ENCODE results near the gene NUP62.

The NUP62 gene

GRCh38 chr19:49924004-49924880, 5.1 kb downstream of the NUP62 start:
- DNase-seq: no peak

GRCh38 chr19:49923055-49924003, 6.0 kb downstream of the NUP62 start:
- no peak for DNase-seq

GRCh38 chr19:49921871-49922795, 7.2 kb downstream of the NUP62 start:
- no peak for DNase-seq

- no peak for DNase-seq
Measured at GRCh38 chr19:49920624-49921363, 8.5 kb downstream of the NUP62 start.

GRCh38 chr19:49918089-49918488, 11.2 kb downstream of the NUP62 start:
- no peak for DNase-seq

- DNase-seq: no peak
Measured at GRCh38 chr19:49916839-49917733, 12.2 kb downstream of the NUP62 start.

GRCh38 chr19:49915271-49915670, 14.0 kb downstream of the NUP62 start:
- DNase-seq: no peak

- no peak for DNase-seq
Measured at GRCh38 chr19:49913720-49914119, 15.6 kb downstream of the NUP62 start.

GRCh38 chr19:49912965-49913685, 16.2 kb downstream of the NUP62 start:
- no peak for DNase-seq

- no peak for DNase-seq
Measured at GRCh38 chr19:49911381-49912145, 17.7 kb downstream of the NUP62 start.

GRCh38 chr19:49910179-49910578, 19.1 kb downstream of the NUP62 start:
- no peak for DNase-seq

- no peak for DNase-seq
Measured at GRCh38 chr19:49908480-49909420, 20.6 kb downstream of the NUP62 start.

- DNase-seq: no peak
Measured at GRCh38 chr19:49907745-49908446, 21.4 kb downstream of the NUP62 start.

- no peak for DNase-seq
Measured at GRCh38 chr19:49906879-49907564, 22.3 kb downstream of the NUP62 start.

- no peak for DNase-seq
Measured at GRCh38 chr19:49904136-49904535, 25.2 kb downstream of the NUP62 start.

- no peak for DNase-seq
Measured at GRCh38 chr19:49896863-49897621, 32.3 kb downstream of the NUP62 start, which contains the start of gene IL4I1. Gene IL4I1, minus strand, starts transcription at chr19:49896887. Its CDS starts 727 bp downstream, at chr19:49896160.
